ENCODE results near the gene NT5M. TPM values are rescaled to one million over a fixed set of nuclear protein-coding genes. Genes with fewer than 3 reads are reported as not detected.

The NT5M gene
- total RNA-seq, 1 donor from 2014 or later = 5.8 TPM

- peaks cover 2% of the 10 kb centered on the region for H3K27me3 Mint-ChIP-seq (ENCODE audit: unreplicated experiment)
- TF ChIP-seq, protein P1, sequence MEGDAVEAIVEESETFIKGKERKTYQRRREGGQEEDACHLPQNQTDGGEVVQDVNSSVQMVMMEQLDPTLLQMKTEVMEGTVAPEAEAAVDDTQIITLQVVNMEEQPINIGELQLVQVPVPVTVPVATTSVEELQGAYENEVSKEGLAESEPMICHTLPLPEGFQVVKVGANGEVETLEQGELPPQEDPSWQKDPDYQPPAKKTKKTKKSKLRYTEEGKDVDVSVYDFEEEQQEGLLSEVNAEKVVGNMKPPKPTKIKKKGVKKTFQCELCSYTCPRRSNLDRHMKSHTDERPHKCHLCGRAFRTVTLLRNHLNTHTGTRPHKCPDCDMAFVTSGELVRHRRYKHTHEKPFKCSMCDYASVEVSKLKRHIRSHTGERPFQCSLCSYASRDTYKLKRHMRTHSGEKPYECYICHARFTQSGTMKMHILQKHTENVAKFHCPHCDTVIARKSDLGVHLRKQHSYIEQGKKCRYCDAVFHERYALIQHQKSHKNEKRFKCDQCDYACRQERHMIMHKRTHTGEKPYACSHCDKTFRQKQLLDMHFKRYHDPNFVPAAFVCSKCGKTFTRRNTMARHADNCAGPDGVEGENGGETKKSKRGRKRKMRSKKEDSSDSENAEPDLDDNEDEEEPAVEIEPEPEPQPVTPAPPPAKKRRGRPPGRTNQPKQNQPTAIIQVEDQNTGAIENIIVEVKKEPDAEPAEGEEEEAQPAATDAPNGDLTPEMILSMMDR (IDR thresholded peaks at IDR 0.05; ENCODE audit: unreplicated experiment) = no peak
- H3K27ac Mint-ChIP-seq (ENCODE audit: unreplicated experiment) = no peak overlapping the region
- H3K36me3 Mint-ChIP-seq (ENCODE audit: low read depth, unreplicated experiment) = no peaks in the 10 kb centered on the region
- DNase-seq (ENCODE audit: low spot score) = no peak
- H3K4me1 Mint-ChIP-seq (ENCODE audit: unreplicated experiment) = no peaks in the 10 kb centered on the region
- no peaks in the 10 kb centered on the region for H3K9me3 Mint-ChIP-seq (ENCODE audit: unreplicated experiment)
- no peak overlapping the region for H3K4me3 Mint-ChIP-seq (ENCODE audit: unreplicated experiment)
Observed at GRCh38 chr17:17359271-17359670, 56.1 kb downstream of the NT5M start.

GRCh38 chr17:17360087-17360730 lies 57.0 kb downstream of the NT5M start:
- H3K27ac Mint-ChIP-seq (ENCODE audit: unreplicated experiment) = no peak overlapping the region
- no peaks in the 10 kb centered on the region for H3K9me3 Mint-ChIP-seq (ENCODE audit: unreplicated experiment)
- no peaks in the 10 kb centered on the region for H3K4me1 Mint-ChIP-seq (ENCODE audit: unreplicated experiment)
- TF ChIP-seq, protein P1 (IDR thresholded peaks at IDR 0.05; ENCODE audit: unreplicated experiment) = no peak
- no peaks in the 10 kb centered on the region for H3K36me3 Mint-ChIP-seq (ENCODE audit: low read depth, unreplicated experiment)
- no peak overlapping the region for H3K4me3 Mint-ChIP-seq (ENCODE audit: unreplicated experiment)
- H3K27me3 Mint-ChIP-seq (ENCODE audit: unreplicated experiment) = peaks cover 2% of the 10 kb centered on the region
- DNase-seq (ENCODE audit: low spot score) = no peak

DNA sequence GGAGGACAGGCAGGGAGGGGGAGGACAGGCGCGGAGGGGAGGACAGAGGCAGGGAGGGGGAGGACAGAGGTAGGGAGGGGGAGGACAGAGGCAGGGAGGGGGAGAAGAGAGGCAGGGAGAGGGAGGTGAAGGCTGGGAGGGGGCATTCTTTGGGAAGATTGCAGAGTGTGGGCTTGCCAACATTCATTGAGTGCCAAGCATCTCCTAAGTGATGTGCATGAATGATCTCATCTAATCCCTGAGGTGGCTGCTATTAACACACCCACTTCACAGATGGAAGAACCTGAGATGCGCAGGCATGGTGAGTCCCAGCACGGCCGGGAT lies 58.3 kb downstream of the NT5M start:
- Mint-ChIP-seq H3K4me3 (ENCODE audit: unreplicated experiment) (no peak overlapping the region), H3K36me3 (ENCODE audit: low read depth, unreplicated experiment) (no peaks in the 10 kb centered on the region), H3K9me3 (ENCODE audit: unreplicated experiment) (no peaks in the 10 kb centered on the region), H3K4me1 (ENCODE audit: unreplicated experiment) (no peaks in the 10 kb centered on the region), H3K27ac (ENCODE audit: unreplicated experiment) (no peak overlapping the region), H3K27me3 (ENCODE audit: unreplicated experiment) (peaks cover 2% of the 10 kb centered on the region)
- TF ChIP-seq, protein P1 (IDR thresholded peaks at IDR 0.05; ENCODE audit: unreplicated experiment) = no peak
- no peak for DNase-seq (ENCODE audit: low spot score)

- DNase-seq (ENCODE audit: low spot score) = no peak
- no peaks in the 10 kb centered on the region for H3K4me1 Mint-ChIP-seq (ENCODE audit: unreplicated experiment)
- peaks cover 2% of the 10 kb centered on the region for H3K27me3 Mint-ChIP-seq (ENCODE audit: unreplicated experiment)
- no peak overlapping the region for H3K27ac Mint-ChIP-seq (ENCODE audit: unreplicated experiment)
- no peaks in the 10 kb centered on the region for H3K36me3 Mint-ChIP-seq (ENCODE audit: low read depth, unreplicated experiment)
- H3K9me3 Mint-ChIP-seq (ENCODE audit: unreplicated experiment) = no peaks in the 10 kb centered on the region
- TF ChIP-seq, protein P1 (IDR thresholded peaks at IDR 0.05; ENCODE audit: unreplicated experiment) = no peak
- no peak overlapping the region for H3K4me3 Mint-ChIP-seq (ENCODE audit: unreplicated experiment)
Observed at GRCh38 chr17:17361867-17362539, 58.8 kb downstream of the NT5M start.

- no peaks in the 10 kb centered on the region for H3K9me3 Mint-ChIP-seq (ENCODE audit: unreplicated experiment)
- no peak overlapping the region for H3K4me3 Mint-ChIP-seq (ENCODE audit: unreplicated experiment)
- DNase-seq (ENCODE audit: low spot score) = no peak
- TF ChIP-seq, protein P1 (IDR thresholded peaks at IDR 0.05; ENCODE audit: unreplicated experiment) = no peak
- H3K27me3 Mint-ChIP-seq (ENCODE audit: unreplicated experiment) = peaks cover 4% of the 10 kb centered on the region
- no peaks in the 10 kb centered on the region for H3K36me3 Mint-ChIP-seq (ENCODE audit: low read depth, unreplicated experiment)
- no peaks in the 10 kb centered on the region for H3K4me1 Mint-ChIP-seq (ENCODE audit: unreplicated experiment)
- H3K27ac Mint-ChIP-seq (ENCODE audit: unreplicated experiment) = no peak overlapping the region
Observed at GRCh38 chr17:17362540-17362930, 59.4 kb downstream of the NT5M start.

All from endothelial cell (in vitro differentiated cells).